ENCODE data around the gene RASA3.

DNA sequence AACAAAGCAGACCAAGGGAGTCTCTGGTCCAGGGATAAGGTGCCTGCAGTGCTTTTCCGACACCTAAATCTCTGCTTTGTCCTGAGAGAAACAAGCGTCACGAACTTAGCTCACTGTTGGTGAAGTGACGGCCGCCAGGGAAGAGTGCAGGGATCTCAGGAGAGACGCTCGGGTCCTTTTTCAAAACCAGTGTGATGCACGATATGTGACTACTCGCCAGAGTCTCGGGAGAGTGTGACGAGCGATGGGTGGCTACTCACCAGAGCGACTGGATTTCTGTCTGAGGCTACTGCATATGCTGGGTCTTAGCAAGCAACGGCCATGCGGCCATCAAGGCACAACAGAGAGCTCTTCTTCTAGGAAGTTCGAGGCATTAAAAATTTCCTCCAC is 30.1 kb upstream of the RASA3 start:
- TF ChIP-seq, protein P1, sequence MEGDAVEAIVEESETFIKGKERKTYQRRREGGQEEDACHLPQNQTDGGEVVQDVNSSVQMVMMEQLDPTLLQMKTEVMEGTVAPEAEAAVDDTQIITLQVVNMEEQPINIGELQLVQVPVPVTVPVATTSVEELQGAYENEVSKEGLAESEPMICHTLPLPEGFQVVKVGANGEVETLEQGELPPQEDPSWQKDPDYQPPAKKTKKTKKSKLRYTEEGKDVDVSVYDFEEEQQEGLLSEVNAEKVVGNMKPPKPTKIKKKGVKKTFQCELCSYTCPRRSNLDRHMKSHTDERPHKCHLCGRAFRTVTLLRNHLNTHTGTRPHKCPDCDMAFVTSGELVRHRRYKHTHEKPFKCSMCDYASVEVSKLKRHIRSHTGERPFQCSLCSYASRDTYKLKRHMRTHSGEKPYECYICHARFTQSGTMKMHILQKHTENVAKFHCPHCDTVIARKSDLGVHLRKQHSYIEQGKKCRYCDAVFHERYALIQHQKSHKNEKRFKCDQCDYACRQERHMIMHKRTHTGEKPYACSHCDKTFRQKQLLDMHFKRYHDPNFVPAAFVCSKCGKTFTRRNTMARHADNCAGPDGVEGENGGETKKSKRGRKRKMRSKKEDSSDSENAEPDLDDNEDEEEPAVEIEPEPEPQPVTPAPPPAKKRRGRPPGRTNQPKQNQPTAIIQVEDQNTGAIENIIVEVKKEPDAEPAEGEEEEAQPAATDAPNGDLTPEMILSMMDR (conservative IDR thresholded peaks at IDR 0.05) = no peak
- no peak for TF ChIP-seq EZH2 (IDR thresholded peaks at IDR 0.05; ENCODE audit: low read depth)
